GM23338 (cell line): ENCODE results near the gene ZNF219. TPM values are rescaled to one million over a fixed set of nuclear protein-coding genes. Genes with fewer than 3 reads are reported as not detected.

Source experiments
- ATAC-seq: fragments of 200-7000 bp; cut with Tn5 transposase; 3 replicates; pipeline ENCODE4 v1.9.1; 2020
- DNase-seq: peaks from one replicate; pipeline ENCODE4 v3.0.0-alpha.2; 2015; ENCODE audit warnings: low spot score
- H2AFZ ChIP-seq: fragments of 200-600 bp; sonication (generic); 2 replicates; pipeline ENCODE4 v1.8.0; 2016; ENCODE audit warnings: antibody characterized with exemption, mild to moderate bottlenecking, moderate library complexity
- H3F3A ChIP-seq: fragments of 200-600 bp; sonication (generic); replicated peaks from 2 replicates; pipeline ENCODE4 v1.8.0; 2017; ENCODE audit warnings: antibody characterized with exemption, mixed run types, low read depth
- H3K27ac ChIP-seq: fragments of 200-600 bp; sonication (generic); 2 replicates; pipeline ENCODE4 v1.6.1; 2016; ENCODE audit warnings: low read depth
- H3K27me3 ChIP-seq: fragments of 200-600 bp; sonication (generic); 2 replicates; pipeline ENCODE4 v1.8.0; 2016; ENCODE audit warnings: mild to moderate bottlenecking, mixed run types, moderate library complexity; ENCODE audit not compliant: insufficient read depth
- H3K36me3 ChIP-seq: fragments of 200-600 bp; sonication (generic); 2 replicates; pipeline ENCODE4 v1.8.0; 2016; ENCODE audit warnings: mild to moderate bottlenecking; ENCODE audit not compliant: insufficient read depth
- H3K4me1 ChIP-seq: fragments of 200-600 bp; sonication (generic); 2 replicates; pipeline ENCODE4 v1.8.0; 2016; ENCODE audit warnings: mild to moderate bottlenecking, moderate library complexity; ENCODE audit not compliant: insufficient read depth
- H3K4me2 ChIP-seq: fragments of 200-600 bp; sonication (generic); 2 replicates; pipeline ENCODE4 v1.7.1; 2017; ENCODE audit warnings: mixed run types
- H3K4me3 ChIP-seq: fragments of 200-600 bp; sonication (generic); 2 replicates; pipeline ENCODE4 v1.6.1; 2016; ENCODE audit warnings: mixed run types
- H3K79me2 ChIP-seq: fragments of 200-600 bp; sonication (generic); replicated peaks from 2 replicates; pipeline ENCODE4 v1.8.0; 2017; ENCODE audit warnings: mild to moderate bottlenecking; ENCODE audit not compliant: insufficient read depth
- H3K9me2 ChIP-seq: fragments of 200-600 bp; sonication (generic); 2 replicates; pipeline ENCODE4 v1.8.0; 2017; ENCODE audit not compliant: insufficient read depth
- H4K20me1 ChIP-seq: fragments of 200-600 bp; sonication (generic); replicated peaks from 2 replicates; pipeline ENCODE4 v1.8.0; 2017; ENCODE audit warnings: mild to moderate bottlenecking; ENCODE audit not compliant: insufficient read depth
- H3K27ac Mint-ChIP-seq: 2 replicates; pipeline ENCODE4 v1.8.0; 2020; ENCODE audit warnings: inconsistent platforms, mild to moderate bottlenecking, moderate library complexity, mixed read lengths
- H3K27me3 Mint-ChIP-seq: 3 replicates; pipeline ENCODE4 v1.8.0; 2022; ENCODE audit warnings: low read depth, mild to moderate bottlenecking, moderate library complexity, mixed read lengths, inconsistent platforms; ENCODE audit not compliant: insufficient read depth, poor library complexity
- H3K36me3 Mint-ChIP-seq: 3 replicates; pipeline ENCODE4 v1.8.0; 2021; ENCODE audit warnings: low read depth, mild to moderate bottlenecking, inconsistent platforms, moderate library complexity, mixed read lengths
- H3K4me1 Mint-ChIP-seq: 3 replicates; pipeline ENCODE4 v1.8.0; 2020; ENCODE audit warnings: mild to moderate bottlenecking, inconsistent platforms, mixed read lengths
- H3K4me3 Mint-ChIP-seq: 3 replicates; pipeline ENCODE4 v1.8.0; 2021; ENCODE audit warnings: moderate library complexity, mild to moderate bottlenecking, inconsistent platforms, mixed read lengths
- H3K9me3 Mint-ChIP-seq: 3 replicates; pipeline ENCODE4 v1.8.0; 2020; ENCODE audit warnings: moderate library complexity, mild to moderate bottlenecking, inconsistent platforms, mixed read lengths
- CREB1 ChIP-seq: fragments of 250-450 bp; sonication (Bioruptor Pico); IDR thresholded peaks from 2 replicates; pipeline ENCODE4 v1.5.0; 2020; ENCODE audit warnings: low read depth, mild to moderate bottlenecking, moderate library complexity
- EZH2 ChIP-seq: fragments of 200-600 bp; sonication (generic); IDR thresholded peaks from one replicate; pipeline ENCODE4 v1.8.0; 2017; ENCODE audit warnings: antibody characterized with exemption, mild to moderate bottlenecking, low read depth; ENCODE audit not compliant: unreplicated experiment
- EZH2phosphoT487 ChIP-seq: fragments of 200-600 bp; sonication (generic); IDR thresholded peaks from one replicate; pipeline ENCODE4 v1.8.1; 2018; ENCODE audit warnings: antibody characterized with exemption; ENCODE audit not compliant: unreplicated experiment
- JUNB ChIP-seq: IDR thresholded peaks from one replicate; pipeline ENCODE4 v1.6.1; 2016; ENCODE audit warnings: antibody characterized with exemption; ENCODE audit not compliant: unreplicated experiment
- NANOG ChIP-seq: IDR thresholded peaks from 2 replicates; pipeline ENCODE4 v1.6.1; 2016; ENCODE audit warnings: antibody characterized with exemption, borderline replicate concordance
- POLR2AphosphoS5 ChIP-seq: IDR thresholded peaks from 2 replicates; pipeline ENCODE4 v1.6.1; 2016; ENCODE audit warnings: antibody characterized with exemption, low read depth
- REST ChIP-seq: IDR thresholded peaks from one replicate; pipeline ENCODE4 v1.6.1; 2018; ENCODE audit warnings: antibody characterized with exemption; ENCODE audit not compliant: unreplicated experiment
- ZNF114 ChIP-seq: fragments of 250-450 bp; sonication (Bioruptor Pico); IDR thresholded peaks from 2 replicates; pipeline ENCODE4 v1.5.0; 2020; ENCODE audit warnings: mild to moderate bottlenecking, moderate library complexity
- polyA plus RNA-seq: library from polyadenylated mRNA; unstranded; fragments of >200 nt; fragmentation: Nextera tagmentation; extraction: Ambion mirVana; gene quantifications from 2 replicates; pipeline ENCODE4 v1.2.1, GENCODE V29; 2016
- total RNA-seq: library from RNA; depleted of rRNA; stranded (reverse); fragments of >200 nt; shearing (Covaris generic); gene quantifications from 2 replicates; pipeline ENCODE4 v1.2.3, GENCODE V29; 2014
- TF ChIP-seq, protein P1 (sequence below), 2 experiments: fragments of 200-600 bp in 1 of 2; sonication (generic) in 1 of 2; conservative IDR thresholded peaks; 2 replicates each; pipeline versions ENCODE4 v1.5.1 to v1.6.1; 2016 to 2017; ENCODE audit warnings: antibody characterized with exemption in 2 of 2, low read depth in 2 of 2, mild to moderate bottlenecking in 2 of 2, moderate library complexity in 1 of 2
- TF ChIP-seq, protein P2 (sequence below): IDR thresholded peaks from 2 replicates; pipeline ENCODE4 v1.6.1; 2016; ENCODE audit warnings: antibody characterized with exemption
- TF ChIP-seq, protein P3 (sequence below): fragments of 250-450 bp; sonication (Bioruptor Pico); IDR thresholded peaks from 2 replicates; pipeline ENCODE4 v1.5.0; 2020; ENCODE audit warnings: mild to moderate bottlenecking, moderate library complexity

ZNF219 gene
- total and polyA plus RNA-seq, 2 experiments from 2014 or later = 37.7 to 153 TPM

GRCh38 chr14:21043974-21044618, 54.4 kb downstream of the ZNF219 start (continued):
- TF ChIP-seq REST = no peak

DNA sequence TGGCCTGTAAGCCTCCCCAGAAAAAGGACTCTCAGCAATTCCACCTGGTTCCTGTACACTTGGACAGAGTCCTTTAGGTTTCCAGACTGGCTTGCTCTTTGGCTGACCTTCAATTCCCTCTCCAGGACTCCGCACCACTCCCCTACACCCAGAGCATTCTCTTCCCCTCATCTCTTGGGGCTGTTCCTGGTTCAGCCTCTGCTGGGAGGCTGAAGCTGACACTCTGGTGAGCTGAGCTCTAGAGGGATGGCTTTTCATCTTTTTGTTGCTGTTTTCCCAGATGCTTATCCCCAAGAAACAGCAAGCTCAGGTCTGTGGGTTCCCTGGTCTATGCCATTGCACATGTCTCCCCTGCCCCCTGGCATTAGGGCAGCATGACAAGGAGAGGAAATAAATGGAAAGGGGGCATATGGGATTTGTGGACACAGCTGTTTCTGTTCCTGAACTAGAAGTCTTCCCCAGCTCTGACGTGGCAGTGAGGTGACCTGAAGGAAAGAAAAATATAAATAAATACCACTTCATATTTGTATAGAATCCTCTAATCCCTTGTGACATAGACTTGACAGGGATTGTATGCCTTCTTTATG, 55.0 kb downstream of the ZNF219 start:
- ATAC-seq = no peak
- Histone ChIP-seq H4K20me1 (no peaks in the 10 kb centered on the region), H3K27me3 (no peaks in the 10 kb centered on the region), H3F3A (no peaks in the 10 kb centered on the region), H3K4me1 (peaks cover 10% of the 10 kb centered on the region), H3K79me2 (no peaks in the 10 kb centered on the region), H2AFZ (no peak overlapping the region), H3K36me3 (no peaks in the 10 kb centered on the region), H3K27ac (no peak overlapping the region), H3K4me3 (no peak overlapping the region), H3K4me2 (no peak overlapping the region), H3K9me2 (no peaks in the 10 kb centered on the region; the same call in 1 of the 2 replicates)
- H3K27ac Mint-ChIP-seq = no peak overlapping the region
- no peak for DNase-seq
- H3K4me1 Mint-ChIP-seq = peaks cover 21% of the 10 kb centered on the region
- H3K36me3 Mint-ChIP-seq = no peaks in the 10 kb centered on the region; the same call in 2 of the 3 replicates
- H3K9me3 Mint-ChIP-seq = no peaks in the 10 kb centered on the region; the same call in 2 of the 3 replicates
- H3K27me3 Mint-ChIP-seq = peaks cover 10% of the 10 kb centered on the region
- H3K4me3 Mint-ChIP-seq = no peak overlapping the region
- TF ChIP-seq EZH2 (no peak), JUNB (no peak), ZNF114 (CRISPR knock-in tag) (no peak), CREB1 (CRISPR knock-in tag) (no peak), EZH2phosphoT487 (no peak), POLR2AphosphoS5 (no peak), NANOG (no peak)
- TF ChIP-seq, protein P1, sequence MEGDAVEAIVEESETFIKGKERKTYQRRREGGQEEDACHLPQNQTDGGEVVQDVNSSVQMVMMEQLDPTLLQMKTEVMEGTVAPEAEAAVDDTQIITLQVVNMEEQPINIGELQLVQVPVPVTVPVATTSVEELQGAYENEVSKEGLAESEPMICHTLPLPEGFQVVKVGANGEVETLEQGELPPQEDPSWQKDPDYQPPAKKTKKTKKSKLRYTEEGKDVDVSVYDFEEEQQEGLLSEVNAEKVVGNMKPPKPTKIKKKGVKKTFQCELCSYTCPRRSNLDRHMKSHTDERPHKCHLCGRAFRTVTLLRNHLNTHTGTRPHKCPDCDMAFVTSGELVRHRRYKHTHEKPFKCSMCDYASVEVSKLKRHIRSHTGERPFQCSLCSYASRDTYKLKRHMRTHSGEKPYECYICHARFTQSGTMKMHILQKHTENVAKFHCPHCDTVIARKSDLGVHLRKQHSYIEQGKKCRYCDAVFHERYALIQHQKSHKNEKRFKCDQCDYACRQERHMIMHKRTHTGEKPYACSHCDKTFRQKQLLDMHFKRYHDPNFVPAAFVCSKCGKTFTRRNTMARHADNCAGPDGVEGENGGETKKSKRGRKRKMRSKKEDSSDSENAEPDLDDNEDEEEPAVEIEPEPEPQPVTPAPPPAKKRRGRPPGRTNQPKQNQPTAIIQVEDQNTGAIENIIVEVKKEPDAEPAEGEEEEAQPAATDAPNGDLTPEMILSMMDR (conservative IDR thresholded peaks at IDR 0.05; ENCODE audit: low read depth in 2 of 2) = no peak
- TF ChIP-seq, protein P2, sequence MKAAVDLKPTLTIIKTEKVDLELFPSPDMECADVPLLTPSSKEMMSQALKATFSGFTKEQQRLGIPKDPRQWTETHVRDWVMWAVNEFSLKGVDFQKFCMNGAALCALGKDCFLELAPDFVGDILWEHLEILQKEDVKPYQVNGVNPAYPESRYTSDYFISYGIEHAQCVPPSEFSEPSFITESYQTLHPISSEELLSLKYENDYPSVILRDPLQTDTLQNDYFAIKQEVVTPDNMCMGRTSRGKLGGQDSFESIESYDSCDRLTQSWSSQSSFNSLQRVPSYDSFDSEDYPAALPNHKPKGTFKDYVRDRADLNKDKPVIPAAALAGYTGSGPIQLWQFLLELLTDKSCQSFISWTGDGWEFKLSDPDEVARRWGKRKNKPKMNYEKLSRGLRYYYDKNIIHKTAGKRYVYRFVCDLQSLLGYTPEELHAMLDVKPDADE = no peak
- TF ChIP-seq, protein P3, sequence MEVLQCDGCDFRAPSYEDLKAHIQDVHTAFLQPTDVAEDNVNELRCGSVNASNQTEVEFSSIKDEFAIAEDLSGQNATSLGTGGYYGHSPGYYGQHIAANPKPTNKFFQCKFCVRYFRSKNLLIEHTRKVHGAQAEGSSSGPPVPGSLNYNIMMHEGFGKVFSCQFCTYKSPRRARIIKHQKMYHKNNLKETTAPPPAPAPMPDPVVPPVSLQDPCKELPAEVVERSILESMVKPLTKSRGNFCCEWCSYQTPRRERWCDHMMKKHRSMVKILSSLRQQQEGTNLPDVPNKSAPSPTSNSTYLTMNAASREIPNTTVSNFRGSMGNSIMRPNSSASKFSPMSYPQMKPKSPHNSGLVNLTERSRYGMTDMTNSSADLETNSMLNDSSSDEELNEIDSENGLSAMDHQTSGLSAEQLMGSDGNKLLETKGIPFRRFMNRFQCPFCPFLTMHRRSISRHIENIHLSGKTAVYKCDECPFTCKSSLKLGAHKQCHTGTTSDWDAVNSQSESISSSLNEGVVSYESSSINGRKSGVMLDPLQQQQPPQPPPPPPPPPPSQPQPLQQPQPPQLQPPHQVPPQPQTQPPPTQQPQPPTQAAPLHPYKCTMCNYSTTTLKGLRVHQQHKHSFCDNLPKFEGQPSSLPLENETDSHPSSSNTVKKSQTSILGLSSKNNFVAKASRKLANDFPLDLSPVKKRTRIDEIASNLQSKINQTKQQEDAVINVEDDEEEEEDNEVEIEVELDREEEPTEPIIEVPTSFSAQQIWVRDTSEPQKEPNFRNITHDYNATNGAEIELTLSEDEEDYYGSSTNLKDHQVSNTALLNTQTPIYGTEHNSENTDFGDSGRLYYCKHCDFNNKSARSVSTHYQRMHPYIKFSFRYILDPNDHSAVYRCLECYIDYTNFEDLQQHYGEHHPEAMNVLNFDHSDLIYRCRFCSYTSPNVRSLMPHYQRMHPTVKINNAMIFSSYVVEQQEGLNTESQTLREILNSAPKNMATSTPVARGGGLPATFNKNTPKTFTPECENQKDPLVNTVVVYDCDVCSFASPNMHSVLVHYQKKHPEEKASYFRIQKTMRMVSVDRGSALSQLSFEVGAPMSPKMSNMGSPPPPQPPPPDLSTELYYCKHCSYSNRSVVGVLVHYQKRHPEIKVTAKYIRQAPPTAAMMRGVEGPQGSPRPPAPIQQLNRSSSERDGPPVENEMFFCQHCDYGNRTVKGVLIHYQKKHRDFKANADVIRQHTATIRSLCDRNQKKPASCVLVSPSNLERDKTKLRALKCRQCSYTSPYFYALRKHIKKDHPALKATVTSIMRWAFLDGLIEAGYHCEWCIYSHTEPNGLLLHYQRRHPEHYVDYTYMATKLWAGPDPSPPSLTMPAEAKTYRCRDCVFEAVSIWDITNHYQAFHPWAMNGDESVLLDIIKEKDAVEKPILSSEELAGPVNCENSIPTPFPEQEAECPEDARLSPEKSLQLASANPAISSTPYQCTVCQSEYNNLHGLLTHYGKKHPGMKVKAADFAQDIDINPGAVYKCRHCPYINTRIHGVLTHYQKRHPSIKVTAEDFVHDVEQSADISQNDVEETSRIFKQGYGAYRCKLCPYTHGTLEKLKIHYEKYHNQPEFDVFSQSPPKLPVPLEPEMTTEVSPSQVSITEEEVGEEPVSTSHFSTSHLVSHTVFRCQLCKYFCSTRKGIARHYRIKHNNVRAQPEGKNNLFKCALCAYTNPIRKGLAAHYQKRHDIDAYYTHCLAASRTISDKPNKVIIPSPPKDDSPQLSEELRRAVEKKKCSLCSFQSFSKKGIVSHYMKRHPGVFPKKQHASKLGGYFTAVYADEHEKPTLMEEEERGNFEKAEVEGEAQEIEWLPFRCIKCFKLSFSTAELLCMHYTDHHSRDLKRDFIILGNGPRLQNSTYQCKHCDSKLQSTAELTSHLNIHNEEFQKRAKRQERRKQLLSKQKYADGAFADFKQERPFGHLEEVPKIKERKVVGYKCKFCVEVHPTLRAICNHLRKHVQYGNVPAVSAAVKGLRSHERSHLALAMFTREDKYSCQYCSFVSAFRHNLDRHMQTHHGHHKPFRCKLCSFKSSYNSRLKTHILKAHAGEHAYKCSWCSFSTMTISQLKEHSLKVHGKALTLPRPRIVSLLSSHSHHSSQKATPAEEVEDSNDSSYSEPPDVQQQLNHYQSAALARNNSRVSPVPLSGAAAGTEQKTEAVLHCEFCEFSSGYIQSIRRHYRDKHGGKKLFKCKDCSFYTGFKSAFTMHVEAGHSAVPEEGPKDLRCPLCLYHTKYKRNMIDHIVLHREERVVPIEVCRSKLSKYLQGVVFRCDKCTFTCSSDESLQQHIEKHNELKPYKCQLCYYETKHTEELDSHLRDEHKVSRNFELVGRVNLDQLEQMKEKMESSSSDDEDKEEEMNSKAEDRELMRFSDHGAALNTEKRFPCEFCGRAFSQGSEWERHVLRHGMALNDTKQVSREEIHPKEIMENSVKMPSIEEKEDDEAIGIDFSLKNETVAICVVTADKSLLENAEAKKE = no peak
